IgD-negative memory B cell (primary cell): ENCODE results near the gene PHKB. TPM values are rescaled to one million over a fixed set of nuclear protein-coding genes. Genes with fewer than 3 reads are reported as not detected.
A peak's percentile ranks its signal among the peaks of the same experiment; 100 is the strongest.
"Not testable (repeated sequence)": the region's sequence is repeated elsewhere in the genome, so short reads cannot be mapped to it uniquely, and the experiment has no call there.

Experiments used
- H3K27ac Mint-ChIP-seq, 3 donors: one replicate each; pipeline ENCODE4 v1.8.0; 2020 to 2022; ENCODE audit warnings: mild to moderate bottlenecking in 3 of 3, mixed read lengths in 3 of 3, moderate library complexity in 1 of 3
- H3K27me3 Mint-ChIP-seq: one replicate; pipeline ENCODE4 v1.8.0; 2021; ENCODE audit warnings: mixed read lengths
- H3K36me3 Mint-ChIP-seq: one replicate; pipeline ENCODE4 v1.8.0; 2020; ENCODE audit warnings: mild to moderate bottlenecking, mixed read lengths
- H3K4me1 Mint-ChIP-seq, 3 donors: one replicate each; pipeline ENCODE4 v1.8.0; 2020 to 2022; ENCODE audit warnings: mixed read lengths in 3 of 3, mild to moderate bottlenecking in 1 of 3
- H3K4me3 Mint-ChIP-seq, 4 donors: one replicate each; pipeline ENCODE4 v1.8.0; 2020 to 2022; ENCODE audit warnings: mild to moderate bottlenecking in 4 of 4, mixed read lengths in 4 of 4, moderate library complexity in 3 of 4
- H3K9me3 Mint-ChIP-seq, 3 donors: one replicate each; pipeline ENCODE4 v1.8.0; 2020 to 2021; ENCODE audit warnings: mixed read lengths in 3 of 3, mild to moderate bottlenecking in 1 of 3
- polyA plus RNA-seq: library from polyadenylated mRNA; unstranded; fragments of 300-500 nt; fragmentation: Illumina TruSeq; gene quantifications from one replicate; pipeline ENCODE4 v1.2.3, GENCODE V29; 2021

Gene PHKB
- polyA plus RNA-seq, 1 donor from 2014 or later: 52.2 TPM

DNA sequence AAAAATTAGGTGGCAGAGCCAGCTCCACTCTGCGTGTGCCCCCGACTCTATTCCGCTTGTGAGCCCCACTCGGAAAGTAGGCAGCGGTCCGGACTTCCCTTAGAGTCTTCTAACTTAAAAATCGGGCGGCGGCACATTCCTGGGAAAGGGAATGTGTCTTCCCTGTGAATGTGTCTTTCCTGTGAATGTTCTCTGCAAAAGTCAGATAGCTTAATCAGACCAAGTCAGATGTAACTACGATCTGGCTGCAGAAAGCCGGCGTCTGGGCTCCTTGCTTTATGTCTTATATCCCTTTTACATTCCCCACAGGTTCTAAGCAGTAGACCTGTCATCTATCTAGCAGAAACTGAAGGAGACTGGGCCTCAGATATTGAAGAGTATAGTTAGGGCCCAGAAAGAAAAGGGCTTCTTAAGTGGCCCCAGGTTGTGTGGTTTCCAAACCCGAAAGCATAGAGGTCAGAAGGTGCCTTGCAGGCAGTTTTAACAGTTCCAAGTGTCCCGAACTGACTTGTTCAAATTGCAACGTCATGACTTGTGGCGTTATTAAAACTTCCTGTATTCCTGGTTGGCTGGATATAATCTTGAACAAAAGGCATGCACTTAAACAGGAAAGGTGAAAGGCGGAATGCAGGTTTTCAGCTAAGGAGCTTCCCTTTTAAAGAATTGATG, 601 bp downstream of the PHKB start:
- no peaks in the 10 kb centered on the region for H3K9me3 Mint-ChIP-seq
- H3K4me1 Mint-ChIP-seq: peaks cover 43 to 73% (median 59%) of the 10 kb centered on the region in 3 donors
- H3K4me3 Mint-ChIP-seq: peak overlapping the region; percentile 96 to 100 (median 97)
- H3K27me3 Mint-ChIP-seq: no peaks in the 10 kb centered on the region
- H3K36me3 Mint-ChIP-seq: peaks cover 7% of the 10 kb centered on the region
- H3K27ac Mint-ChIP-seq: peak overlapping the region; percentile 95 to 97 (median 96)

DNA sequence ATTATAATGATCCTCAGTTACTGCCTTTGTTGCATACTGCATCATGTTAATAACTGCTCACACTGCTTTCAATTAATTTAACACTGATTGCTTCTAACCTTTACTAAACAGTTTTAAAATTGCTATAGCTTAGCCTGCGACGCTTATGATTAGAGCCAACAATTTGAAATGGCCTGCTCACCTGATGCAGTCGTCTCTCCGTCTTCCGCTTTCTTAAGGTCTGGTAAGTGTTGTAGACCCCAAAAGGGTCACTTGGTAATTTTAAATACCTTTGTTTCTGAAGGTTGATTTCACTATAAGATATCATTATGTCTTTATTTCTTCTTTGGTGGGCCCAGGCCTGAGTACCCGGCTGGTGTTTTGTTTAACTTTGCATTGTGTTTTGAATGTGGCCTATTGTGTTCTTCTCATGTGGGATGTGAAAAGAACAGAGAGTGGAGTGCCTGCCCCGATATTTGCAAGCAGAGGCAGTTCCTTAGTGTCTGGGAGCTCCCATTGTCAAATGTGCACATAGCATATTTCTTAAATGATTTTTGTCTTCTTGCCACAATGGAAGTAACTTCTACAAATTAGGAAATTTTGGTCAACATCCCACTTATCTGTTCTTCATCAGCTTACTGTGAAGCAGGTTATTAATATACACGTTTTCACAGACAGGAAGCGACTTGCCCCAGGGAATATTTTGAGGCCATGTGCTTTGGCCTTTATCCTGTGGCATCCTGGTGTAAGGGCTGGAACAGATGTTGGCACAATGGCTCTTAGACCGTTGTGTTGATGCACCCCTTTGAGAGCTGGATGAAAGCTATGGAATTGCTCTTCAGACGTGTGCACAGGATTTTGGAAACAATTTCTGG, 2.9 kb downstream of the PHKB start:
- Mint-ChIP-seq H3K4me1 (peaks cover 53 to 78% (median 65%) of the 10 kb centered on the region in 3 donors), H3K27me3 (no peaks in the 10 kb centered on the region), H3K36me3 (peaks cover 2% of the 10 kb centered on the region), H3K4me3 (peak overlapping the region; percentile 23 to 100 (median 68)), H3K27ac (peak overlapping the region; percentile 21 to 90 (median 88)), H3K9me3 (no peaks in the 10 kb centered on the region)

DNA sequence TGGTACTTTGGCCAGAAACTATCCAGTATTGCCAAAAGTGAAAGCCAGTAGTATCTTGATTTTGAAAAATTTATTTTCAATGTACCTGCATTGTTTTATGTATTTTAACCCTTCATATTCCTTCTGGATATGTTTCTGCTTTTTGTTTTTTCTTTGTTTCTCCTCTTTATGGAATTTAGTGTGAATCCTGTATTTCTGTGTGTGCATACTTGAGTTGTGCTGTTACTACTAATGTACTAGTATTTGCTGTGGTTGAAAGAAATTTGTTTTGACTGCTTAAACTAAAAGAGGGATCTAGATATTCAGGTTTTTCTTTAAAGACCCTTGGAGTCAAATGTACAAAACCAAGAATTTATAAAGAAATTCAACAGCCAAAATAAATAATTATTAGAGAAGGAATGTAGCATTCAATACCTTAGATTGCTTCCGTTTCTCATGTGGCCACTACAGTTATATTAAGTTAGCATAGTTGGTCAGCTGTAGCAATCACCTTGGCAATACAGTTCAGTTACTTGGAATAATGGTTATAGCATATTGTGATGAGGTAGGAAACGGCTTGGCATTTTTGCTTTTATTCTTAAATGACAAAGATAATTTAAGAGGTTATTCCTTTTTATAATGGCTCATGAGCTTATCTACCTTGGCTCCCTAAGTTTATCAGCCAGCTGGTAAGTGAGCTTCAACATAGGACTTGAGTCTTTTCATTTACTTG, 4.9 kb downstream of the PHKB start:
- Mint-ChIP-seq H3K27me3 (no peaks in the 10 kb centered on the region), H3K27ac (peak overlapping the region in 1 of 3 donors; percentile 4), H3K4me3 (peak overlapping the region in 3 of 4 donors; percentile 9 to 56 (median 20))

DNA sequence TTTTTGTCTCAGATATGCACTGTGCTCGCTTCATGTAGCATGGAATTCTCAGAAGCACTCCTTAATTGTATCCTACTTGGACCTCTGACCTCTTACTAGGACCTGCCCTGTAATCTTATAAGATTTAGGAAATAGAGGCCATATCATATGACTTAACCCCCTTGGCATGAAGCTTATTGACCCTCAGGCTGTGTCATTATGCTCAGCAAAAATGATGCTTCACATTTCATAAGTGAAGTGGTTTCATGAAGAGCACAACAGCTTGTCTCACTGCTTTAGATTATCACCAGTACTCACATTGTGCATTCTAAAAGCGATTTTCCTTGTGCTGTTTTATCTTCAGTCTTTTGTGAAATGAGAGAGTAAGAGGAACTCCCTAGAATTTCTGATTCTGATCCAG, 6.4 kb downstream of the PHKB start:
- no peak overlapping the region for H3K27ac Mint-ChIP-seq
- peak overlapping the region in 1 of 4 donors; percentile 56 for H3K4me3 Mint-ChIP-seq

More for the DNA sequence above, 4.9 kb downstream of the PHKB start:
- Mint-ChIP-seq H3K4me1 (peaks cover 42 to 82% (median 53%) of the 10 kb centered on the region in 3 donors), H3K9me3 (no peaks in the 10 kb centered on the region), H3K36me3 (peaks cover 4% of the 10 kb centered on the region)

DNA sequence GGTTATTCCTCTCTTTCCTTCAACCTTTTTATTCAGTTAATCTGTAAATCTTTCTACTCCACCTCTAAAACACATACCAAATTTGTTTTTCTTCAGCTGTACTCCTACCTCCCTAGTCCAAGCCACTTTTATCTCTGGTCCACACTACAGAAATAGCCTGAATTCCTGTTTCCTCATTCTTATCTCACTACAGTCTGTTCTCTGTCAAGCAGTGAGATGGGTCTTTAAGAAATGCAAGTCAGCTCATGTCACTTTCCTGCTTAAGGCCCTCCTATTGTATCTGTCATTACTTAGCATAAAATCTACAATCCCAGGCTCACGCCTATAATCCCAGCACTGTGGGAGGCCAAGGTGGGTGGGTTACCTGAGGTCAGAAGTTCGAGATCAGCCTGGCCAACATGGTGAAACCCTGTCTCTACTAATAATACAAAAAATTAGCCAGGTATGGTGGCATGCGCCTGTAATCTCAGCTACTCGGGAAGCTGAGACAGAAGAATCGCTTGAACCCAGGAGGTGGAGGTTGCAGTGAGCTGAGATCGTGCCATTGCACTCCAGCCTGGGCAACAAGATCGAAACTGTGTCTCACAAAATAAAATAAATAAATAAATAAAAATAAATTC, 7.0 kb downstream of the PHKB start:
- H3K9me3 Mint-ChIP-seq, H3K27ac Mint-ChIP-seq: not testable (repeated sequence)
- H3K4me1 Mint-ChIP-seq: peaks cover 34 to 66% (median 46%) of the 10 kb centered on the region in 3 donors

More for the DNA sequence above, 6.4 kb downstream of the PHKB start:
- Mint-ChIP-seq H3K4me1 (peaks cover 37 to 73% (median 51%) of the 10 kb centered on the region in 3 donors), H3K36me3 (peaks cover 6% of the 10 kb centered on the region), H3K27me3 (no peaks in the 10 kb centered on the region), H3K9me3 (no peaks in the 10 kb centered on the region)

DNA sequence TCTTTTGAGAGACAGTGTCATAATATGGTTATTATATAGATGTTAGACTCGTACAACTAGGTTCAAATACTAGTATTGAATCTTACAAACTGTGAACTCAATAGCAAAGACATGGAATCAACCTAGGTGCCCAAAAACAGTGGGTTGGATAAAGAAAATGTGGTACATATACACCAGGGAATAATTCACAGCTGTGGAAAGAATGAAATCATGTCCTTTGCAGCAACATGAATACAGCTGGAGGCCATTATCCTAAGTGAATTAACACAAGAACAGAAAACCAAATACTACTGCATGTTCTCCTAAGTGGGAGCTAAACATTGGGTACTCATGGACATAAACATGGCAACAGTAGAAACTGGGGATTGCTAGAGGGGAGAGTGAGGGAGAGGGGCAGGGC, 8.1 kb downstream of the PHKB start:
- H3K9me3 Mint-ChIP-seq: no peaks in the 10 kb centered on the region
- no peaks in the 10 kb centered on the region for H3K27me3 Mint-ChIP-seq
- peaks cover 6% of the 10 kb centered on the region for H3K36me3 Mint-ChIP-seq
- H3K4me3 Mint-ChIP-seq: no peak overlapping the region
- H3K27ac Mint-ChIP-seq: no peak overlapping the region
- peaks cover 26 to 56% (median 39%) of the 10 kb centered on the region in 3 donors for H3K4me1 Mint-ChIP-seq

More for the DNA sequence above, 7.0 kb downstream of the PHKB start:
- H3K36me3 Mint-ChIP-seq, H3K27me3 Mint-ChIP-seq: not testable (repeated sequence)
- H3K4me3 Mint-ChIP-seq: peak overlapping the region in 1 of 4 donors; percentile 56

DNA sequence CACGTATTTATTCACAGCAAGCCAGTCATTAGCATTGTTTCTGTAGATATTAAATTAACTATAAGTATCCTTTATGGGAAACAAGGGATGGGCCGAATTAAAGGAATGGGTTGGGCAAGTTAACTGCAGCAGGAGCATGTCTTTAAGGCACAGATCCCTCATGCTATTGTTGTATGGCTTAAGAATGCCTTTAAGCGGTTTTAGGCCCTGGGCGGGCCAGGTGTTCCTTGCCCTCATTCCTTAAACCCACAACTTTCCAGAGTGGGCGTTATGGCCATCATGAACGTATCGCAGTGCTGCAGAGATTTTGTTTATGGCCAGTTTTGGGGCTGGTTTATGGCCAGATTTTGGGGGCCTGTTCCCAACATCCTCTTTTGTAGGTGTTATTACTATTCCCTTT, 9.1 kb downstream of the PHKB start:
- H3K9me3 Mint-ChIP-seq: no peaks in the 10 kb centered on the region
- H3K4me3 Mint-ChIP-seq: no peak overlapping the region
- H3K36me3 Mint-ChIP-seq: peaks cover 6% of the 10 kb centered on the region
- H3K27ac Mint-ChIP-seq: no peak overlapping the region
- no peaks in the 10 kb centered on the region for H3K27me3 Mint-ChIP-seq
- peaks cover 21 to 47% (median 34%) of the 10 kb centered on the region in 3 donors for H3K4me1 Mint-ChIP-seq

DNA sequence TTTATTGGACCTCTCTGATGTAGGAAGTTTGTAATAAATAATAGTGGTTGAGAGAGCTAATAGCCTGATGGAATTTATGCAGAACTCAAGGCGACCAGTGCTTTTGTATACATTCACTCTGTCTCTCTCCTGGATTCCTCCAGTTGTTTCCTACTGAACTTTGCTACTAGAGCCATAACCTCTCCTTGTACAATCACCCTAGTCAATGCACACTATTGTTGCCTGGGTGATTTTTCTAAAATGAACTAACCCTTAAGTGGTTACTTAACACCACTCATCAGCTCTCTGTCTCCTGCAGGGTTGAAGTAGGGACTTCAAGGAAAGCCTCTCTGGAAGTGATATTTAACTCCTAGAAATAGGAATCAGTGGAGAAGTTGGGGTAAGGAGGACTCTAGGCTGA, 9.7 kb downstream of the PHKB start:
- Mint-ChIP-seq H3K27me3 (no peaks in the 10 kb centered on the region), H3K27ac (no peak overlapping the region), H3K4me1 (peaks cover 16 to 41% (median 29%) of the 10 kb centered on the region in 3 donors), H3K36me3 (peaks cover 6% of the 10 kb centered on the region), H3K4me3 (no peak overlapping the region), H3K9me3 (no peaks in the 10 kb centered on the region)

DNA sequence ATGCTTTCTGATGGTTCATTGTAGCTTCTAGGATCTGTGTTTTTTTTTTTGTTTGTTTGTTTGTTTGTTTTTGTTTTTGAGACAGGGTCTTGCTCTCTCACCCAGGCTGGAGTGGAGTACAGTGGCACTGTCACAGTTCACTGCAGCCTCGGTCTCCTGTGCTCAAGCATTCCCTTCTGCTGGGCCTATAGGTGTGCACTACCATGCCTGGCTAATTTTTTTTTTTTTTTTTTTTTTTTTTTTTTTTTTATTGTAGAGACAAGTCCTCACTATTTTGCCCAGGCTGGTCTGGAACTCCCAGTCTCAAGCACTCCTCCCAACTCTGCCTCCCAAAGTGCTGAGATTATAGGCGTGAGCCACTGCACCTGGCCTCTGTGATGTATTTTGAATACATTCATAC, 11.9 kb downstream of the PHKB start:
- not testable (repeated sequence) for H3K27ac Mint-ChIP-seq, H3K27me3 Mint-ChIP-seq, H3K4me3 Mint-ChIP-seq, H3K9me3 Mint-ChIP-seq, H3K36me3 Mint-ChIP-seq
- peaks cover 19 to 39% (median 24%) of the 10 kb centered on the region in 3 donors for H3K4me1 Mint-ChIP-seq

DNA sequence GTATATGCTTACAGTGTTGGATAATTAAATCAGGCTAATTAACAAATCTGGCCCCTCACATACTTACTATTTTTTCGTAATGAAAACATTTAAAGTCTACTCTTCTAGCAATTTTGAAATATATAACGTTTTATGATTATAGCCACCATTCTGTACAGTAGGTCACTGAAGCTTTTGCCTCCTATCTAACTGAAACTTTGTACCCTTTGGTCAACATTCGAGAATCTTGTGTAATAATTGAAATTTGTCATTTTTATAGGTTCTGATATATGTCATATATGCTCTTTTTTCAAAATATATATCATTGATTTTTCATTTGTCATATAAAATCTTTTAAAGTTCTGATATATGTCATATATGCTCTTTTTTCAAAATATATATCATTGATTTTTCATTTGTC, 12.7 kb downstream of the PHKB start:
- H3K27me3 Mint-ChIP-seq: no peaks in the 10 kb centered on the region
- H3K4me3 Mint-ChIP-seq: no peak overlapping the region
- H3K4me1 Mint-ChIP-seq: peaks cover 18 to 38% (median 20%) of the 10 kb centered on the region in 3 donors
- no peaks in the 10 kb centered on the region for H3K9me3 Mint-ChIP-seq
- H3K36me3 Mint-ChIP-seq: peaks cover 4% of the 10 kb centered on the region
- no peak overlapping the region for H3K27ac Mint-ChIP-seq

DNA sequence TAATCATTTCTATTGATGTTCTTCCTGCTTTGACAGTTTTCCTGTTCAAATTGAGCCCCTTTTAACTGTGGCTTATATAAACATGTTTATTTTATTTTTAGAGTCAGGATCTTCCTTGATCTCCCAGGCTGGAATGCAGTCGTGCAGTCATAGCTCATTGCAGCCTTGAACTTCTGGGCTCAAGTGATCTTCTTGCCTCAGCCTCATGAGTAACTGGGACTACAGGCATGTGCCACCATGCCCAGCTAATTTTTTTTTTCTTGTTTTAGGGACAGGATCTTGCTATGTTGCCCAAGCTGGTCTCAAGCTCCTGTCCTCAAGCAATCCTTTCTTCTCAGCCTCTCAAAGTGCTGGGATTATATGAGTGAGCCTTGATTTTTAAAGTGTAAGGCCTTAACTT, 14.7 kb downstream of the PHKB start:
- Mint-ChIP-seq H3K4me3 (no peak overlapping the region), H3K9me3 (no peaks in the 10 kb centered on the region), H3K4me1 (peaks cover 20 to 36% (median 28%) of the 10 kb centered on the region in 3 donors), H3K36me3 (peaks cover 2% of the 10 kb centered on the region), H3K27ac (no peak overlapping the region), H3K27me3 (no peaks in the 10 kb centered on the region)

DNA sequence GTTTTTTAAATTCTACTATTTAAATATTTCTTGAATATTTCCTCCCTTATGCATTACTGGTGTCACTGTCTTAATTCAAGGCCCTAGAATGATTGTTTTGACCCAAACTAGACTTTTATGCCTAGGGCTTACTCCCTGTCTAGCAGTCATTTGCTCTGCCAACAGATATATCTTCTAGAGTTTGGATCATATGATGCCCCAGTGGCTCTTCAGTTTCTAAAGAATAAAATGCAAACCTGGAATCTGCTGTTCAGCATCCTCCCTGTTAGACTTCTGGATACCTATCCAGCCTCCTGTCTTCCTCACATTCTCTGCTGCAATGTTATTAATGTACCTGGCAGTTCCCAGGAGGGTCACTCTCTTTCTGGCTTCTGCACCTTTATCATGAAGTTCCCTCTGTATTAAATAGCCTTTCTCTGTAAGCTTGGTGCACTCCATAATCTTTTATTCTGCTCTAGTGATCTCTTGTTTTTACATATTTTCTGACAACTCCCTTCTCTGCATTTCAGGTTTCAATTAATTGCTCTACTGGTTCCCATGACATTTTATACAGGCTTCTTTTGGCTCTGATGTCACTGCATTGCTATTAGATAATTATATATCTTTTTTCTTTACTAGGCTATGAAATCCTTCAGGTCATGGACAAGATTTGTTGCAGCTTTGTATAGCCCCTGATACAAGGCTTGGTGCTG, 15.7 kb downstream of the PHKB start:
- Mint-ChIP-seq H3K4me1 (peaks cover 27 to 40% (median 36%) of the 10 kb centered on the region in 3 donors), H3K9me3 (no peaks in the 10 kb centered on the region)

DNA sequence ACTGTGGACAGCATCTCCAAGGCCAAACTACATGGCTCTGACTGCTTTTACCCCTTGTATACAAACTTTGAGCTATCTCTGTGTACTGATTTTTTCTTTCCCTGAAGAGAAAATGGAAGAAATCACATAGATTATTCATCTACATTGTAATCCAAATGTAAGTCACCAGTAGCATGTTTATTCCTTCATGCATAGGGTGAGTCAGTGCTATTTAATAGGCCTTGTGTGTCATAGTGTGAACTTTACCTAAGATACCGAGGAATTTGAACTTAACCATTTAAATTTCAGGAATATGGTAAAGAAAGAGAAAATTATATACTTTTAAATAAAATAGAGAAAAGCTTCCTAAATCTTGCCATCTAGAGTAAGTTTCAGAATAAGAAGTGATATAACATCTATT, 16.5 kb downstream of the PHKB start:
- Mint-ChIP-seq H3K27me3 (no peaks in the 10 kb centered on the region), H3K4me1 (peaks cover 29 to 42% (median 37%) of the 10 kb centered on the region in 3 donors), H3K36me3 (no peaks in the 10 kb centered on the region), H3K27ac (peak overlapping the region in 1 of 3 donors; percentile 40), H3K4me3 (no peak overlapping the region), H3K9me3 (no peaks in the 10 kb centered on the region)

More for the DNA sequence above, 15.7 kb downstream of the PHKB start:
- Mint-ChIP-seq H3K27me3 (no peaks in the 10 kb centered on the region), H3K27ac (peak overlapping the region in 1 of 3 donors; percentile 80), H3K4me3 (no peak overlapping the region), H3K36me3 (no peaks in the 10 kb centered on the region)

DNA sequence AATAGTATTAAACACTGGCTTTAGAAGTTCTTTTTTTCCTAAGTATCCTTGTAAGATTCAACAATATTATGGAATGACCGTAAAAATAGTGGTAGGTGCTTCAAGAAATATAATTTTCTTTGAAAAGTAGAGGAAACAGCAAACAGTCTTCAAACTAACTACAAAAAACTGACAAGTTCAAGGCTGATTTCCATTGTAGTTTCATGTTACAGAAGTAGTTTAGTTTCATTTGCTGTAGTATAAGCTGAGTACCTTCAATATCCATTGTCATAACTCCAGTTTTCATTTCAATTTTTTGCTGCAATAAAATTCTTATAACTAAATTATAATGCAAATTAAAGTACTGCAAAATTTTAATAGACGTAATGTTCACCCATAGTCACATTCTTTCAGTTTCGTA, 19.3 kb downstream of the PHKB start:
- H3K27ac Mint-ChIP-seq: peak overlapping the region in 1 of 3 donors; percentile 71
- H3K27me3 Mint-ChIP-seq: no peaks in the 10 kb centered on the region
- peak overlapping the region in 2 of 4 donors; percentile 12 to 22 for H3K4me3 Mint-ChIP-seq
- peaks cover 34 to 51% (median 38%) of the 10 kb centered on the region in 3 donors for H3K4me1 Mint-ChIP-seq
- no peaks in the 10 kb centered on the region for H3K9me3 Mint-ChIP-seq
- H3K36me3 Mint-ChIP-seq: peaks cover 4% of the 10 kb centered on the region
